HepG2 (cell line): ENCODE data around the gene RPTOR. TPM values are rescaled to one million over a fixed set of nuclear protein-coding genes. Genes with fewer than 3 reads are reported as not detected.

Experiments used
- CCDC6 ChIP-seq: sonication (generic); formaldehyde crosslinking; IDR thresholded peaks from 2 replicates; pipeline ENCODE4 v1.8.1; 2022; ENCODE audit warnings: mild to moderate bottlenecking, missing genetic modification reagents, moderate library complexity
- HOXA9 ChIP-seq: sonication (generic); formaldehyde crosslinking; IDR thresholded peaks from 2 replicates; pipeline ENCODE4 v1.8.1; 2022; ENCODE audit warnings: missing genetic modification reagents, mild to moderate bottlenecking, moderate library complexity, borderline replicate concordance
- KDM4B ChIP-seq: sonication (generic); formaldehyde crosslinking; IDR thresholded peaks from 2 replicates; pipeline ENCODE4 v1.4.0; 2020; ENCODE audit warnings: missing genetic modification reagents
- KLF16 ChIP-seq, 2 experiments: sonication (generic) in 1 of 2; formaldehyde crosslinking in 1 of 2; IDR thresholded peaks; 2 replicates each; pipeline versions ENCODE4 v1.6.1 to v1.8.0; 2016 to 2023; ENCODE audit warnings: missing genetic modification reagents in 2 of 2, missing compliant biosample characterization in 1 of 2
- MXI1 ChIP-seq: IDR thresholded peaks from 3 replicates; pipeline ENCODE4 v1.6.1; 2012; ENCODE audit warnings: low read depth, low read length, inconsistent platforms, borderline replicate concordance
- PAWR ChIP-seq: sonication (generic); formaldehyde crosslinking; IDR thresholded peaks from 2 replicates; pipeline ENCODE4 v1.4.0; 2020; ENCODE audit warnings: missing genetic modification reagents, mild to moderate bottlenecking, borderline replicate concordance
- SMAD3 ChIP-seq: sonication (generic); formaldehyde crosslinking; IDR thresholded peaks from 2 replicates; pipeline ENCODE4 v1.4.0; 2020; ENCODE audit warnings: missing genetic modification reagents
- SP1 ChIP-seq, 2 experiments: fragments of 450-650 bp in 1 of 2; sonication (generic) in 1 of 2; formaldehyde crosslinking in 1 of 2; IDR thresholded peaks; 2 replicates each; pipeline versions ENCODE4 v1.4.0 to v1.6.1; 2016 to 2020; ENCODE audit warnings: missing genetic modification reagents in 1 of 2
- TBX3 ChIP-seq: fragments of 450-650 bp; IDR thresholded peaks from 2 replicates; pipeline ENCODE4 v1.6.1; 2017; ENCODE audit warnings: antibody characterized with exemption, mild to moderate bottlenecking, inconsistent platforms, borderline replicate concordance
- XRCC5 ChIP-seq: fragments of 200-400 bp; formaldehyde crosslinking; optimal IDR thresholded peaks from 2 replicates; pipeline ENCODE3; 2017; ENCODE audit warnings: mild to moderate bottlenecking, low read length
- ZBTB38 ChIP-seq: sonication (generic); formaldehyde crosslinking; IDR thresholded peaks from 2 replicates; pipeline ENCODE4 v1.5.1; 2020; ENCODE audit warnings: mild to moderate bottlenecking, missing genetic modification reagents
- ZNF224 ChIP-seq: sonication (generic); formaldehyde crosslinking; IDR thresholded peaks from 2 replicates; pipeline ENCODE4 v1.5.0; 2020; ENCODE audit warnings: mild to moderate bottlenecking, missing genetic modification reagents
- ZNF607 ChIP-seq: sonication (generic); formaldehyde crosslinking; IDR thresholded peaks from 2 replicates; pipeline ENCODE4 v1.5.1; 2020; ENCODE audit warnings: missing genetic modification reagents, mild to moderate bottlenecking, borderline replicate concordance
- ZNF616 ChIP-seq: sonication (generic); formaldehyde crosslinking; IDR thresholded peaks from 2 replicates; pipeline ENCODE4 v1.5.0; 2020; ENCODE audit warnings: low read depth, mild to moderate bottlenecking, missing genetic modification reagents
- ZNF670 ChIP-seq: sonication (generic); formaldehyde crosslinking; IDR thresholded peaks from 2 replicates; pipeline ENCODE4 v1.8.0; 2022; ENCODE audit warnings: mild to moderate bottlenecking, missing genetic modification reagents, borderline replicate concordance
- ZNF768 ChIP-seq: sonication (generic); formaldehyde crosslinking; IDR thresholded peaks from 2 replicates; pipeline ENCODE4 v1.4.0; 2020; ENCODE audit warnings: missing genetic modification reagents
- polyA plus RNA-seq, 8 experiments: library from polyadenylated mRNA; depleted of rRNA in 3 of 8; stranded (reverse) in 7 of 8; unstranded in 1 of 8; fragments of >200 nt; fragmentation: Illumina TruSeq in 4 of 8; extraction: Trizol in 4 of 8; gene quantifications; 2 replicates each; pipeline versions ENCODE4 v1.2.1 to v1.2.3, GENCODE V29; 2011 to 2016; ENCODE audit warnings: low read depth in 4 of 8, missing spikeins in 1 of 8, mixed read lengths in 1 of 8; ENCODE audit not compliant: insufficient read depth in 1 of 8
- total RNA-seq, 5 experiments: library from RNA; depleted of rRNA; stranded (reverse); fragments of >200 nt; fragmentation: Illumina TruSeq; extraction: Trizol; gene quantifications; 2 replicates each; pipeline ENCODE4 v1.2.3, GENCODE V29; 2016; ENCODE audit warnings: low read depth in 1 of 5
- TF ChIP-seq, protein P1 (sequence below): sonication (generic); formaldehyde crosslinking; IDR thresholded peaks from 2 replicates; pipeline ENCODE4 v1.4.0; 2020; ENCODE audit warnings: mild to moderate bottlenecking, missing genetic modification reagents, borderline replicate concordance
- TF ChIP-seq, protein P2 (sequence below): sonication (generic); formaldehyde crosslinking; IDR thresholded peaks from 2 replicates; pipeline ENCODE4 v1.4.0; 2020; ENCODE audit warnings: missing genetic modification reagents

Gene RPTOR
- total and polyA plus RNA-seq, 2 of the 13 experiments (the other 11 are each of a cell fraction or from before 2014, with no cell fraction given): 6.6 to 25.3 TPM

DNA sequence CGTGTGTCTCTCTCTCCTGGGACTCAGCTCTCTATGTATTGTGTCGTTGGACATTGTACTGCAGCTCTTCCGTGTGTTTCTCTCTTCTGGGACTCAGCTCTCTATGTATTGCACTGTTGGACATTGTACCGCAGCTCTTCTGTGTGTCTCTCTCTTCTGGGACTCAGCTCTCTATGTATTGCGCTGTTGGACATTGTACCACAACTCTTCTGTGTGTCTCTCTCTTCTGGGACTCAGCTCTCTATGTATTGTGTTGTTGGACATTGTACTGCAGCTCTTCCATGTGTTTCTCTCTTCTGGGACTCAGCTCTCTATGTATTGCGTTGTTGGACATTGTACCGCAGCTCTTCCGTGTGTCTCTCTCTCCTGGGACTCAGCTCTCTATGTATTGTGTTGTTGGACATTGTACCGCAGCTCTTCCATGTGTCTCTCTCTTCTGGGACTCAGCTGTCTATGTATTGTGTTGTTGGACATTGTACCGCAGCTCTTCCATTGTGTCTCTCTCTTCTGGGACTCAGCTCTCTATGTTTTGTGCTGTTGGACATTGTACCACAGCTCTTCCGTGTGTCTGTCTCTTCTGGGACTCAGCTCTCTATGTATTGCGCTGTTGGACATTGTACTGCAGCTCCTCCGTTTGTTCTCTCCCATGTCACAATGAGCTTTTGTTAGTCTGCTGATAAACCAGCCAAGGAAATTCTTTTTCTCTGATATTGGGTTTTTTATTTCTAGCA is 84.8 kb downstream of the RPTOR start (continued):
- TF ChIP-seq, protein P1, sequence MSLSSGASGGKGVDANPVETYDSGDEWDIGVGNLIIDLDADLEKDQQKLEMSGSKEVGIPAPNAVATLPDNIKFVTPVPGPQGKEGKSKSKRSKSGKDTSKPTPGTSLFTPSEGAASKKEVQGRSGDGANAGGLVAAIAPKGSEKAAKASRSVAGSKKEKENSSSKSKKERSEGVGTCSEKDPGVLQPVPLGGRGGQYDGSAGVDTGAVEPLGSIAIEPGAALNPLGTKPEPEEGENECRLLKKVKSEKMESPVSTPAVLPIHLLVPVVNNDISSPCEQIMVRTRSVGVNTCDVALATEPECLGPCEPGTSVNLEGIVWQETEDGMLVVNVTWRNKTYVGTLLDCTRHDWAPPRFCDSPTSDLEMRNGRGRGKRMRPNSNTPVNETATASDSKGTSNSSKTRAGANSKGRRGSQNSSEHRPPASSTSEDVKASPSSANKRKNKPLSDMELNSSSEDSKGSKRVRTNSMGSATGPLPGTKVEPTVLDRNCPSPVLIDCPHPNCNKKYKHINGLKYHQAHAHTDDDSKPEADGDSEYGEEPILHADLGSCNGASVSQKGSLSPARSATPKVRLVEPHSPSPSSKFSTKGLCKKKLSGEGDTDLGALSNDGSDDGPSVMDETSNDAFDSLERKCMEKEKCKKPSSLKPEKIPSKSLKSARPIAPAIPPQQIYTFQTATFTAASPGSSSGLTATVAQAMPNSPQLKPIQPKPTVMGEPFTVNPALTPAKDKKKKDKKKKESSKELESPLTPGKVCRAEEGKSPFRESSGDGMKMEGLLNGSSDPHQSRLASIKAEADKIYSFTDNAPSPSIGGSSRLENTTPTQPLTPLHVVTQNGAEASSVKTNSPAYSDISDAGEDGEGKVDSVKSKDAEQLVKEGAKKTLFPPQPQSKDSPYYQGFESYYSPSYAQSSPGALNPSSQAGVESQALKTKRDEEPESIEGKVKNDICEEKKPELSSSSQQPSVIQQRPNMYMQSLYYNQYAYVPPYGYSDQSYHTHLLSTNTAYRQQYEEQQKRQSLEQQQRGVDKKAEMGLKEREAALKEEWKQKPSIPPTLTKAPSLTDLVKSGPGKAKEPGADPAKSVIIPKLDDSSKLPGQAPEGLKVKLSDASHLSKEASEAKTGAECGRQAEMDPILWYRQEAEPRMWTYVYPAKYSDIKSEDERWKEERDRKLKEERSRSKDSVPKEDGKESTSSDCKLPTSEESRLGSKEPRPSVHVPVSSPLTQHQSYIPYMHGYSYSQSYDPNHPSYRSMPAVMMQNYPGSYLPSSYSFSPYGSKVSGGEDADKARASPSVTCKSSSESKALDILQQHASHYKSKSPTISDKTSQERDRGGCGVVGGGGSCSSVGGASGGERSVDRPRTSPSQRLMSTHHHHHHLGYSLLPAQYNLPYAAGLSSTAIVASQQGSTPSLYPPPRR: no peak
- TF ChIP-seq ZBTB38 (CRISPR knock-in tag) (0 out of 2 replicates have a peak, but pooled peaks have one; percentile 5), ZNF607 (CRISPR knock-in tag) (0 out of 2 replicates have a peak, but pooled peaks have one; percentile 18), CCDC6 (peak; percentile 24; the same call in 1 of the 2 replicates), MXI1 (peak; percentile 6; the same call in 1 of the 3 replicates), SMAD3 (0 out of 2 replicates have a peak, but pooled peaks have one; percentile 28), PAWR (no peak), ZNF670 (CRISPR knock-in tag) (peak; percentile 61; the same call in 1 of the 2 replicates), KLF16 (CRISPR knock-in tag; IDR thresholded peaks at IDR 0.05) (peak in 1 of 2 experiments; percentile 20; a peak in 1 of 4 replicates), ZNF768 (CRISPR knock-in tag) (no peak), TBX3 (peak; percentile 54; the same call in 1 of the 2 replicates), ZNF616 (CRISPR knock-in tag) (peak; percentile 41; the same call in 1 of the 2 replicates), ZNF224 (CRISPR knock-in tag) (no peak), SP1 (IDR thresholded peaks at IDR 0.05) (no peak), SP1 (CRISPR knock-in tag; IDR thresholded peaks at IDR 0.05) (0 out of 2 replicates have a peak, but pooled peaks have one; percentile 8), KDM4B (no peak), HOXA9 (peak; percentile 38; the same call in 1 of the 2 replicates), XRCC5 (peak; percentile 17)
- TF ChIP-seq, protein P2, sequence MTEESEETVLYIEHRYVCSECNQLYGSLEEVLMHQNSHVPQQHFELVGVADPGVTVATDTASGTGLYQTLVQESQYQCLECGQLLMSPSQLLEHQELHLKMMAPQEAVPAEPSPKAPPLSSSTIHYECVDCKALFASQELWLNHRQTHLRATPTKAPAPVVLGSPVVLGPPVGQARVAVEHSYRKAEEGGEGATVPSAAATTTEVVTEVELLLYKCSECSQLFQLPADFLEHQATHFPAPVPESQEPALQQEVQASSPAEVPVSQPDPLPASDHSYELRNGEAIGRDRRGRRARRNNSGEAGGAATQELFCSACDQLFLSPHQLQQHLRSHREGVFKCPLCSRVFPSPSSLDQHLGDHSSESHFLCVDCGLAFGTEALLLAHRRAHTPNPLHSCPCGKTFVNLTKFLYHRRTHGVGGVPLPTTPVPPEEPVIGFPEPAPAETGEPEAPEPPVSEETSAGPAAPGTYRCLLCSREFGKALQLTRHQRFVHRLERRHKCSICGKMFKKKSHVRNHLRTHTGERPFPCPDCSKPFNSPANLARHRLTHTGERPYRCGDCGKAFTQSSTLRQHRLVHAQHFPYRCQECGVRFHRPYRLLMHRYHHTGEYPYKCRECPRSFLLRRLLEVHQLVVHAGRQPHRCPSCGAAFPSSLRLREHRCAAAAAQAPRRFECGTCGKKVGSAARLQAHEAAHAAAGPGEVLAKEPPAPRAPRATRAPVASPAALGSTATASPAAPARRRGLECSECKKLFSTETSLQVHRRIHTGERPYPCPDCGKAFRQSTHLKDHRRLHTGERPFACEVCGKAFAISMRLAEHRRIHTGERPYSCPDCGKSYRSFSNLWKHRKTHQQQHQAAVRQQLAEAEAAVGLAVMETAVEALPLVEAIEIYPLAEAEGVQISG: 0 out of 2 replicates have a peak, but pooled peaks have one; percentile 21
